GM20431 (cell line): ENCODE measurements around the gene ZNF541.

ENCODE experiments used
- in situ Hi-C: fragments of 300-500 bp; cut with MseI, MboI; formaldehyde crosslinking; loops from one replicate; pipeline ENCODE4 v1.15.0; 2020; ENCODE audit warnings: low sequenced_read_pairs; ENCODE audit not compliant: unreplicated experiment

Gene ZNF541, protein sequence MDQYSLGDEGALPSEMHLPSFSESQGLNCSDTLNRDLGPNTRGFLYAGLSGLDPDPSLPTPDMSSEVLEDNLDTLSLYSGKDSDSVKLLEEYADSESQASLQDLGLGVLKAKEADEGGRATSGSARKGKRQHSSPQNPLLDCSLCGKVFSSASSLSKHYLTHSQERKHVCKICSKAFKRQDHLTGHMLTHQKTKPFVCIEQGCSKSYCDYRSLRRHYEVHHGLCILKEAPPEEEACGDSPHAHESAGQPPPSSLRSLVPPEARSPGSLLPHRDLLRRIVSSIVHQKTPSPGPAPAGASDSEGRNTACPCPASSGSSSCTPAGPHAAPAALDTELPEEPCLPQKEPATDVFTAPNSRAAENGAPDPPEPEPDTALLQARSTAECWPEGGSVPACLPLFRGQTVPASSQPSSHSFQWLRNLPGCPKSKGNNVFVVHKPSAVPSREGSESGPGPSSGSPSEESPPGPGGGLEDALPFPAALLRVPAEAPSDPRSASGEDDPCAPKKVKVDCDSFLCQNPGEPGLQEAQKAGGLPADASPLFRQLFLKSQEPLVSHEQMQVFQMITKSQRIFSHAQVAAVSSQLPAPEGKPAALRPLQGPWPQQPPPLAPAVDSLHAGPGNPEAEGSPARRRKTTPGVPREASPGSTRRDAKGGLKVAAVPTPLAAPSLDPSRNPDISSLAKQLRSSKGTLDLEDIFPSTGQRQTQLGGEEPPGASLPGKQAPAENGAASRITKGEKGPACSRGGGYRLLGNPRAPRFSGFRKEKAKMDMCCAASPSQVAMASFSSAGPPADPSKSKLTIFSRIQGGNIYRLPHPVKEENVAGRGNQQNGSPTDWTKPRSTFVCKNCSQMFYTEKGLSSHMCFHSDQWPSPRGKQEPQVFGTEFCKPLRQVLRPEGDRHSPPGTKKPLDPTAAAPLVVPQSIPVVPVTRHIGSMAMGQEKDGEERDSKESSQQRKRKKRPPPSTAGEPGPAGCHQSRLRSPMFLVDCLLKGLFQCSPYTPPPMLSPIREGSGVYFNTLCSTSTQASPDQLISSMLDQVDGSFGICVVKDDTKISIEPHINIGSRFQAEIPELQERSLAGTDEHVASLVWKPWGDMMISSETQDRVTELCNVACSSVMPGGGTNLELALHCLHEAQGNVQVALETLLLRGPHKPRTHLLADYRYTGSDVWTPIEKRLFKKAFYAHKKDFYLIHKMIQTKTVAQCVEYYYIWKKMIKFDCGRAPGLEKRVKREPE (N-terminal part only)

DNA sequence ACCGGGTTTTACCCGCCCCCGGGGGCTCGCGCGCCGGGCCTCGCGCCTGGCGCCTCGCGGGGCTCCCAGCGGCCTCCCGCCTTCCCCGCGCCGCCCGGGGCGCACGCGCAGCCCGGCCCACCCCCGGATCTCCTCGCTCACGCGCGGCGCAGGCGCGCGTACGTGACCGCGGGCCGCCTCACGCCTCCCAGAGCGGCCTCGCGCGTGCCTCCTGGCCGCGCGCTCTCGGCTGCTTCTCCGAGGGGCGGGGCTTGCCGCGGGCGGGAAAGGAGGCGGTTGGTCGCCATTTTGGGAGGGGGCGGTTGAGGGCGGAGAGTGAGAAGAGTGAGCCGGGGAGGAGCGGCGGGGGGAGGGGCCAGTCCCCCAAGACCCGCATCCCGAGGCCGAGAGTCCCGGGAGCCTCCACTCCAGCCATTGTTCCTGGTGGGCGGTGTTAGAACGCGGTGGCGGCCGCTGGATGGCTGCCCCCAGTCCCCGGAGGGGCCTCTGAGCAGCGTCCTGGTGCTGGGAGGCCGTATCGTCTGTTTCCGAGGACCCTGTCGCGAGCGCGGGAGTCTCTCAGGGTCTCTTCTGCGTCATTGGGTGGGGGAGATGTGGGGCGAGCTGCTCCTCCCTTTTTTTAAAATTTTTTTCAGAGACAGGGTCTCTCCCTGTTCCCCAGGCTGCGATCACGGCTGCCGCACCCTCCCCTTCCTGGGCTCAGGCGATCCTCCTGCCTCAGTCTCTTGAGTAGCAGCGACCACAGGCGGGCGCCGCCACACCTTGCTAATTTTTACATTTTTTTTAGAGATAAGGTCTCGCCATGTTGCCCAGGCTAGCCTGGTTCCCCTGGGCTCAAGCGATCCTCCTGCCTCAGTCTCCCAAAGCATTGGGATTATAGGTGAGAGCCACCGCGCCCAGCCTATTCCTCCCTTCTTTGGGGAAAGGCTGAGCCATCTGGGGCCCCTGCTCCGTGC, at the start of gene ZNF541:
Gene ZNF541, minus strand, starts transcription at position 78 of the 956 bp plus-strand sequence. CDS start 17,292 bp downstream, outside the sequence.
- in situ Hi-C loops, result no loop called here

DNA sequence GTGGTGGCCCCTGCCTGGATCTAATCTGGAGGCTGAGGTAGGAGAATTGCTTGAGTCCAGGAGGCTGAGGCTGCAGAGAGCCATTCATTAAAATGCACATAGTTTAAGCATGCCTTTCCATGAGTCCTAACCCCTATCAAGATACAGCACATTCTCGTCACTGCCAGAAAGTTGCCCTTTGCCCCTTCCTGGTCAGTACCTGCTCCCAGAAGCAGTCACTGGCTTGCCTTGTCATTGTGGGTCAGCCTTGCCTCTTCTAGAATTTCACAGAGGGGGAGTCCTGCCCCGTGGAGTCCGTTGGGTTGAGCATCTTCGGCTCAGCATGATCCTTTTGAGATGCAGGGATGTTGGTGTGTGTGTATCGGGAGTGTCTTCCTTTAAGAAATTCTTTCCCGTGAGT, 46.8 kb upstream of the ZNF541 start:
- in situ Hi-C loops, result no loop called here

DNA sequence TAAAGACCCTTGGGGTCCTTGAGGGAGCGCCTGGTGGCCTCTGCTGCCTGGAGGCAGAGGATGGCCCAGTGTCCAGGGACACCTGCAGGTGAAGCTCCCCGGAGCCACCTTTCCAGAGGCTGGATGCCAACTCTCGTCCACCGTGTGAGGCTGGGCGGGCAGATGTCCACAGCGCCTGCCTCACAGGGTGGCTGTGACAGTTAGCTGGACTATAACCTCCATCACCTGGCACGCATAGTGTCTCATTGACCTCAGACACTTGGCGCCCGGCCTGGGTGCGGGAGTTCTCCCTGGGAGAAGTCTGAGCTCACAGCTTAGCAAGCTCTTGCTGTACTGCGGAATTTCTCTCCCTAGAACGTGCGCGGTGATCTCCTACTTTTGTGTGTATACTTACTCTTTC, 45.8 kb upstream of the ZNF541 start:
- in situ Hi-C loops, result no loop called here

DNA sequence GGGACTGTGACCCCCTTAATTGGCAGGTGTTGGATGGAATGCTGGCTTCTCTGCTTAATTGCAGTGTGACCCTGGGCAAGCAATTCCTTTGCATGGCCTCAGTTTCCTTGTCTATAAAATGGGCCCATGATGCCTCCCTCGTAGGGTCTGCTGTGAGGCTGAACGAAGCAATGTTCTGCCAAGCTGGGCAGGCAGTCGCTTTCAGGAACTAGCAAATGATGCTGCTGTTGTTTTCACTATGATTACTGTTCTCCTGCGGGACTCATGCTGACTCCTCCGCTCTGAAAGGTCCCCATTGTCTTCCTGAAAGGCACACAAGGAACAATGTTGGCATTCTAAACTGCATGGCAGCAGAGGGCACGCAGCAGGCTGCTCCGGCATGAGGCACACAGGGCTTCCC, 42.8 kb upstream of the ZNF541 start:
- in situ Hi-C loops, result no loop called here

DNA sequence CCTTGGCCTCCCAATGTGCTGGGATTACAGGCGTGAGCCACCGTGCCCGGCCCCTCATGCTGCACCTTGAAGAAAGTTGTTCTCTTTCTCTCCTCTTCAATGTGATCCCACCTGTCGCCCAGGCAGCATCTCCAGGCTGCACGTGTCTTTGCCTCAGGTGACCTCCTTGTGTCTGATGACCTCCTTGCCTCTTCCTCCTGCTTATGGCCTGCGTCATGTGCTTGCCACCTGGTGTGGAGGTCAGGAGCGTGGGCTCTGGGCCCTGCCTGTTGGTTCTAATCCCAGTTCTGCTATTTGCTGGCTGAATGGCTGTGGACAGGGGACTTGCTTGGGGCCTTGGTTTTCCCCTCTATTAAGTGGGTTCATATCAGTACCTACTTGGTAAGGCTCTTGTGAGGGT, 42.3 kb upstream of the ZNF541 start:
- in situ Hi-C loops, result no loop called here

DNA sequence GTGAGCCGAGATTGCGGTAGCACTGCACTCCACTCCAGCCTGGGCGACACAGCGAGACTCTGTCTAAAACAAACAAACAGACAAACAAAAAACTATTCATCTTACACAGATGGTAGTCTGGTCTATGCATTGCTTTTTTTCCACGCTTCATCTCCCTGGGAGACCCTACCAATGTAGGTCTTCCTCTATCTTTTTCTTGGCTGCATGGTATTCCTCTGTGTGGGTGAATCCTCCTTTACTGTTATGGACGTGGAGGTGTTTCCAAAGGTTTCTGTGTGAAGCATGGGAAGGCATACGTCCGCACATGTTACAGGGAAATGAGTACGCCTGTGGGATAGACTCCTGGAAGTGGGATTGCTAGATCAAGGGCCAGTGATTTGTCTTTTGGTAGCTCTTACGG, 41.6 kb upstream of the ZNF541 start:
- in situ Hi-C loops, result no loop called here

DNA sequence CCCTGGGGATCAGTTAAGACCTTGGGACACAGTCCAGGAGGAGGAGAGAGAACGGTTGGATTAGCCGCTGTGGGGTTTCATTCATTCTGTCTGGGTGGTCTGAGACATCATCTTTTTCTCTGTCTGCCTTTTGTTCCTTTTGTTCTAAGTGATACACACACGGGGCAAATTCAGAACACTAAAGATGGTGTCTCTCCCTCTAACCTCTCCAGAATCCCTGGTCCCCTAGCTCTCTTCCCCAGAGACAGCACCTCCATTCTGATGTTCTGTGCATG, 41.0 kb upstream of the ZNF541 start:
- in situ Hi-C loops, result no loop called here

DNA sequence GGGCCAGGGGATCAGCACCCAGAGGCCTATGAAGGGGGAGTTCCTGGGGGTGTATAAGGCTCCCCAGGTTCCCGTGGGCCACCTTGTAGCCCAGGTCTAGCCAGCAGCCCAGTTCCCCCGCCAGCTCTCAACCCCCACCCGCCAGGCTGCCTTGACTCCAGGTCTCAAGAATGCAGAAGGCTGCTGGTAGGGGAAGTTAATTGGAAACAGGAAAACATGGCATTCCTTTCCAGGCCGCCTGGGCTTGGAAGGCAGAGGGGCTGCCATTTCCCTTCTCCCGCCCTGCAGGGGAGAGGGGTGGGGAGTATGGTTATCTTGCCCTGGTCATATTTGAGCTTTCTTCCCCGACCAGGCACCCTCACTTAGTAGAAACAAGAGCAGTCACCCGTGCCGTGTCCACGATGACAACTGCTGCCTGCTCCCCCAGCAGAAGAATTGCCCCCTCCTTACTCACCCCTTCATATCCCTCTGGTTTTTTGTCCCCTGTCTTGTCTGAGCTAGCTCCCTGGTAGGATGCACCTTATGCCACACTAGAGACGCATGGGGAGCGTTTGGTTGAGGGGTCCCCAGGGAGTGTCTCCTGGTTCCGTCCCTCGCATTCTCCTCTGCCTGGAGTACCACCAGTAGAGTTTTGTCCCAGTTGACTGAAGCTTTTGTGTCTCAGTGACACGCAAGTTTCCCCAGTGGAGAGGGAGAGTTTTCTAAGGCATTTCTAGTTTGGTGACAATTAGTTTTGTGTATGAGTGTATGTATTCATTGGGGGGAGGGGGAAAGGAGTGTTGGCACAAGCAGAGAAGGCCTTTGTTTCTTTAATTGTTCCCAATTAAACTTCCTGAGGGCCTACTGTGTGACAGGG, 40.4 kb upstream of the ZNF541 start:
- in situ Hi-C loops, result no loop called here

DNA sequence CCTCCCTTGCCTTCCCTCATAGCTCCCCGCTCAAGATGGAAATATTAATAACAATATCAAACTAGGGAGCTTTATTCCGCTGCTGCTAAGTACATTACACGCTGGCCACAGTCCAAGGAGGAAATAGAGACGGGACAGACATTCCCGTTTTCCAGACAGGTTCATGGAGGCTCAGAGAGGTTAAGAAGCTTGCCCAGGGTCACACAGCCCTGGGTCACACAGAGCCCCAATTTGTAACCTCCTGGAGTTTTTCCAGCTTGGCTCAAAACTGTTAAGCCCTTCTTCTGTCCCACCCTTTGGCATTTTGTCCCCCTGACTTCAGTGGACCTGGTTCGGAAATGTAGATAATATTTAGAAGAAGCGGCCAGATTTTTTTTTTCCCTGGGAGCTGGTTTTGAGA, 38.0 kb upstream of the ZNF541 start:
- in situ Hi-C loops, result no loop called here

DNA sequence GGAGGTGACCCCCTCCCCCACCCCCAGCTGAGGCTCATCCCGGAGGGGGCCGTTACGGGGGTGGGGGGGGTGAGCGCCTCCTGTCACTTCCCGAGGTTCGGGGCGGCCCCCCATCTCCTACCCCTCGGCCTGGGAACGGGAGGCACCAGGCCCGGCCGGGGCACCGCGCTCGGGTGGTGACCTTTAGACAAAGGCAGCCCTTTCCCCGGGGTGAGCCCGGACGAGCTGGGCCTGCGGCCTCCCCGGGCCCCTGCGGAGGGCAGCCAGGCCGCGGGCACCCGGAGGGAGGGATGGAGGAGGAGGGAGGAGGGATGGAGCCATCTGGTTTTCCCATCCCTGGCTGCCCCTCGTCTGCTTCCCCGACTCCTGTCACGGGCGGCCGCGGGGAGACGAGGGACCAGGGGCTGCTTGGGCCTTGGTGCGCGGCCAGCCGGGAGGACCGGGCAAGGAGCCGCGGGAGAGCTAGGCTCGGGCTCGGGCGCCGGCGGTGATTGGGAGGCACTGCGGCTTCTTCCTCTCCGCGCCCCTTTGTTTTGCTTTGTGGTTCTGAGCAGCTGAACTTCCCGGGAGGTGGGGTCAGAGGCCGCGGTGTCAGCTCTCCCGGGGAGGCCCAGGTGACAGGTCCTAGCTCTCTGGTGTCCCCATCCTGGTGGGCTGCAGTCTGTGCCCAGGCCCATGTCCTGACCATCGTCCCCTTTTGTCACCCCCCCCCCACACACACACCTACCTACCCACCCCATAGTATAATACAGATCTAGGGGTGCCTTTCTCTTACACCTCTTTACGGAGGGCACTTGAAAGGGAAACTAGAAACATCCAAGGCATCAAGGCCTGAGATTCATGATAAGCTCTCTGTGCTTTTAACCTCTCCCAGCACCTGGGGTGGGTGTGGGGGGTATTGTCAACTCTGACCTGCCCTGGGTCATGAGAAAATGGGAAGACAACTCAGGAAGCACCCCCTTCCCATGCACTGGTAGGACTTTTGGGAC, 37.3 kb upstream of the ZNF541 start:
- in situ Hi-C loops, result no loop called here

DNA sequence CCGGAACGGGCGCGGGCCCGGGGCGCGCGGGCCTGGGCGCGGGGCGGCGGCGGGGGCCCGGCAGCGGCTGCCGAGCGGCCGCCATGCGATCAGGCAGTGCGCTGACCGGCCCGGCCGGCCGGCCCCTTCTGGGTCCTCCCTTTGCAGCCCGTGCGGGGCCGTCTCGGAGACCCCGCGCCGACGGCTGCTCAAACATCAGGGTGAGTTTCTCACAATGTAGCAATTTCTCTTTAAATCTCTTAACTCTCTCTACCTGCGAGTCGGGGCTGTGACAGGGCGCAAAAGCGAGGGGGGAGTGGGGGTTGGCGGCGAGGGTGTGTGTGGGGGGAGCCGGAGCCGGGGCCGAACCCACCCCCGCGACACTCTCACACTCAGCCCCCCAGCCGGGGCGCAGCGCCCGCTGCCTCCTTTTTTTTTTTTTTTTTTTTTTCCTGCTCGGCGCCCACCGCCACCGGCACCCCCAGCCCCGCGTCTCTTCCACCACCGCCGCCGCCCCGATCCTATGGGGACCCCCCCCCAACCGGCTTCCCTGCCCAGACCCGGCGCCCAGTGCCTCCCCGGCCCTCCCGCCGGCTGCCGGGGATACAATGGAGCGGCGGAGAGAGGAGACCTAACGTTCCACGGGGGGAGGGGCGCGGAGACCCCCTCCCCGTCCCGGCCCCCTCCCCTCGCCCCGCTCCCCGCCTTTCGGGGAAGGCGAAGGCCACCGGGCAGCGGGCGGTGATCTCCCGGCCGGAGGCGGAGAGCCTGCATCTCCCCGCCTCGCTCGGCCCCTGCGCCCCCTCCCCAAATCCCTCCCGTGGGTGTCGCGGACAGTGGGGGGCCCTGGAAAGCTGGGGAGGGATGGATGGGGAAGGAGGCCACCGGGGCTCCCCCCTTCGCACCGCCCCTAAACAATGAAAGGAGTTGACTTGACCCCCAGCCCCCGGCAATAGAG, 36.3 kb upstream of the ZNF541 start, which contains the start of gene BICRA:
Gene BICRA, plus strand, starts transcription at position 166 of the 937 bp plus-strand sequence. CDS start 64,441 bp downstream, outside the sequence.
- in situ Hi-C loops, result no loop called here

DNA sequence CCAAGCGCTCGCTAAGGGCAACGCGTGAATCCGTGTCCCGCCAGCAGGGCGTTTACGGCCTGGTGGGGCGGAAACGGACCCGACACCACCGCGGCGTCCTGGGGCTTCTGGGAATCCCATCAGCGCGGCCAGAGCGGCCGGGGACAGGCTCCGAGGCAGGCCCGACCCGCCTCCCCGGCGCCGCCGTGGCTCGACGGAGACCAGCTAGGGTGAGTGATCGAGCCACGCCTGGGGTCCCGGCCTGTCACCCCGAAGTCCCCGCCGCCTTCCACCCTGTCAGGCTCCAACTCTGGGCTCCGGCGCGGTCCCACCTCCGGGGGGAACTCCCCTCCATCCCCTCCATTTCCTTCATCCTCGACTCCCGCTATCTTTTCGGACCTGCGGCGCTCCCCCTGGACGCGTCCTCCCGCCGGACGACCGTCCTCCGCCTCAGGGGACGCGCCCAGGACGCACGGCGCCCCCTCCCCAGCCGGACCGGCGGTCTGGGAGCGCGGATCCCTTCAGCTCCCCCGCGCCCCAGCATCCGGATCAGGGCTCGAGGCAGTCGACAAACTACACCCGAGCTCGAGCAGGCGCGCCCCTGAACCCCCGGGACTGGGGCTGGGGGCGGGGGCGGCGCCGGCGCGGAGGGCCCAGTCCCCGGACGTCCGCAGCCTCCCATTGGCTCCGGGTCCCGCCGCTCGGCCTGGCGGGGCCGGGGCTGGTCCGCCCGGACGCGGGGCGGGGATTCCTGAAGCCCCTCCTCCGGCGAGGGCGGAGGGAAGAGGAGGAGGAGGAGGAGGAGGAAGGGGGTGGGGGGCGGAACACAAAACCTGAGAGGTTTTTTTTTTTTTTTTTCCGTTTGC, 35.3 kb upstream of the ZNF541 start:
- in situ Hi-C loops, result no loop called here

DNA sequence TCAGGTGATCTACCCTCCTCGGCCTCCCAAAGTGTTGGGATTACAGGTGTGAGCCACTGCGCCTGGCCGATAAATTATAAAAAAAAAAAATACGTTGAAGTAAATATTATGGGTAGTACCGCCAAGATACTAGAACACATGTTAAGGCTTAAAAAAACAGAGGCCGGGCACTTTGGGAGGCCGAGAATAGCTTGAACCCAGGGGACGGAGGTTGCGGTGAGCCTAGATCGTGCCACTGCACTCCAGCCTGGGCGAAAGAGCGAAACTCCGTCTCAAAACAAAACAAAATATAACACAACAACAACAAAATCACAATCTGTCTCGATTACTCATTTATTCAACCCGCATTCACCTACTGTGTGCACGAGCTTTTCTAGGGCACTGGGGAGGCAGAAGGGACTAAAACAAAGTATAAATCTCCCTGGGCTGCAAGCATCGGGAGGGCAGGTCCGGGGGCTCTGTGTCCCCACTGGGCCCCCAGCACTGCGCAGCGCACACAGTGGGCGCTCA, 34.7 kb upstream of the ZNF541 start:
- in situ Hi-C loops, result no loop called here

DNA sequence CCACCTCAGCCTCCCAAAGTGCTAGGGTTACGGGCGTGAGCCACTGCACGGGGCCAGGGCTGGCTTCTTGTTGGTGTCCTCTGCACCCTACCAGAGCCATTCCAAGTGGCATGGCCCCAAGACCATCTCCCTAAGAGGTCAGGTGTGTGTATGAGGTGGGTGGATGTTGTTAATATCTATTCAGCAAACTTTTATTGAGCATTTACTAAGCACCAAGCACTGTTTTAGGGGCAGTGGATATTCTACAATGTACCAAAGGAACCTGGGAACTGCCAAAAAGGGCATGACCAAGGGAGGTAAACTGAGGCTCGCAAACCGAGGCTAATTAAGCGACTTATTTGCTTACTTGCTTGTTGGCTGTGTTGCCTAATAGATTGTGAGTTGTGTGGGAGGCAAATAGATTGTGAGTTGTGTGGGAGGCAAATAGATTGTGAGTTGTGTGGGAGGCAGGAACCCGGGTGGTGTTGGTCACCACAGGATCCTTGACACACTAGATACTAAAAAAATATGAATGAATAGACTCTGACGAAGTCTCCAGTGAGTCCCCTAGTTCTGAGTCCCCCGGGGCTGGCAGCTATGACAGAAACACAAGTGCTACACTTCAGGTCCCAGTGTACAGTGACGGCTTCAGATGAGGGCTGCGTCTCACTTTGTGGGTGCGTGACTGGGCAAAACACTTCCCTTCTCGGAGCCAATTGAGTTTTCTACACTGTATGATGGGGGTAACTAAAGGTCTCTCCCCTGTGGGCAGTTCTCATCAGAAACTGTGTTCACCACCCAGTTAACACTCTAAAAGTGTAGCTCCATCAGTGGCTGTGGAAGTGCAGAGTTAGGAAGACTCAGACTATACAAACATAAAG, 31.0 kb upstream of the ZNF541 start:
- in situ Hi-C loops, result no loop called here
